ENCODE results near the gene STMP1.

DNA sequence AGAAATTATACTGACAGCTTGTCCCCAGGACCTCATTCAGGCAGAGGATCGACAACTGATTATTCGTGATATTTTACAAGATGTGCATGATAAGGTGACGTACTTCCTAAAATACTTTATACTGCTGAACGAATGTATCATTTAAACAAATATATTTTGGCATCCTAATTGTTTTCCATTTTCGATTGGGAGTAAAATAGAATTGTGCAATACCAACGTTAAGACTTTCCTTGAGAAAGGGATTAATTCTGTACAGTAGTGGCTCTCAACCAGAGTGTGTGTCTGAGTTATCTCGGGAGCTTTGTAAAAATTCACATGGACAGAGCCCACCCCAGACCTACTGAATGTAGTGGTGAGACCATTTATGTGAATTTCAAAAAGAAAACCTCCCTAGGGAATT, 43.8 kb upstream of the STMP1 start:
- TF ChIP-seq POLR2A (IDR thresholded peaks at IDR 0.05) (no peak), EP300 (IDR thresholded peaks at IDR 0.05) (no peak)
- TF ChIP-seq, protein P1, sequence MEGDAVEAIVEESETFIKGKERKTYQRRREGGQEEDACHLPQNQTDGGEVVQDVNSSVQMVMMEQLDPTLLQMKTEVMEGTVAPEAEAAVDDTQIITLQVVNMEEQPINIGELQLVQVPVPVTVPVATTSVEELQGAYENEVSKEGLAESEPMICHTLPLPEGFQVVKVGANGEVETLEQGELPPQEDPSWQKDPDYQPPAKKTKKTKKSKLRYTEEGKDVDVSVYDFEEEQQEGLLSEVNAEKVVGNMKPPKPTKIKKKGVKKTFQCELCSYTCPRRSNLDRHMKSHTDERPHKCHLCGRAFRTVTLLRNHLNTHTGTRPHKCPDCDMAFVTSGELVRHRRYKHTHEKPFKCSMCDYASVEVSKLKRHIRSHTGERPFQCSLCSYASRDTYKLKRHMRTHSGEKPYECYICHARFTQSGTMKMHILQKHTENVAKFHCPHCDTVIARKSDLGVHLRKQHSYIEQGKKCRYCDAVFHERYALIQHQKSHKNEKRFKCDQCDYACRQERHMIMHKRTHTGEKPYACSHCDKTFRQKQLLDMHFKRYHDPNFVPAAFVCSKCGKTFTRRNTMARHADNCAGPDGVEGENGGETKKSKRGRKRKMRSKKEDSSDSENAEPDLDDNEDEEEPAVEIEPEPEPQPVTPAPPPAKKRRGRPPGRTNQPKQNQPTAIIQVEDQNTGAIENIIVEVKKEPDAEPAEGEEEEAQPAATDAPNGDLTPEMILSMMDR (IDR thresholded peaks at IDR 0.05), result no peak

All from sigmoid colon (tissue), 4 donors.